GM18526 (cell line): ENCODE results near the gene PPP1R9A.

Experiments used
- POLR2A ChIP-seq: IDR thresholded peaks from 3 replicates; pipeline ENCODE4 v1.6.1; 2011; ENCODE audit not compliant: insufficient read length; ENCODE audit errors: extremely low read depth

PPP1R9A gene

GRCh38 chr7:94903971-94904370 lies 3.4 kb upstream of the PPP1R9A start:
- TF ChIP-seq POLR2A, result no peak

- no peak for TF ChIP-seq POLR2A
Measured at GRCh38 chr7:94904982-94905381, 2.4 kb upstream of the PPP1R9A start.

DNA sequence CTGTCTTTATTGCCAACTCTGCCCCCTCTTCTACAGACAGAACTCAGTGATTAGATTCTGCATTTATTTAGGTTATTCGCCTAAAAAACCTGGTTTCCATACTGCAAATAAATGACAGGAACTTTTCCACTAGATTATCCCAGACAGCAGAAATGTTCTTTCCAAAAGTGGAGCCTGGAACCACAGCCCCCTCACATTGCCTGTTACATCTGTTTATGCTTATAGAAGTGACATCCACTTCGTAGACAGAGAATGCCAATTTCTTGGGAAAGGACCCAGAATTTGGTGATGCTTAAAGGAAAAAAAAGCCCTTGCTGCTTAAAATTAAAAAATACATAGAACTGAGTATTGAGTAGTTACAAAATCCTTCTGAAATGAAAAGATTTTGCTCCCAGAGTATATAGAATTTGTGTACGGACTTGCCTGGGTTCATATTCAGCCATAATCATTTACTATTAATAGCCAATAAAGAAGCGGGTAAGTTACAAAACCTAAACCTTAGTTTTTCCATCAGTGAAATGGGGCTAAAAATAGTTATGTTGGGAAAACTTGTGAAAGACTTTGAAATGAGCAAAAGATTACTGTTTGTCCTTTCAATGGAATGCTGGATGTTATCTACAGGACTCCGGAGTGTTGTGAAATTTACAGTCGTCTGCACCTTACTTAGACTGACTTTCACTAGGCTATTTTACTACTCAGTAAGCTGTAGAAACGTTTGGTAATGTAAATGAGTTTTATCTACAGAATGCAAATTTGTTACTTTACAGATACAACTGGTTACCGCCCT lies 1.1 kb upstream of the PPP1R9A start:
- no peak for TF ChIP-seq POLR2A

- TF ChIP-seq POLR2A, result no peak
Measured at GRCh38 chr7:94907811-94908322, 473 bp downstream of the PPP1R9A start.

DNA sequence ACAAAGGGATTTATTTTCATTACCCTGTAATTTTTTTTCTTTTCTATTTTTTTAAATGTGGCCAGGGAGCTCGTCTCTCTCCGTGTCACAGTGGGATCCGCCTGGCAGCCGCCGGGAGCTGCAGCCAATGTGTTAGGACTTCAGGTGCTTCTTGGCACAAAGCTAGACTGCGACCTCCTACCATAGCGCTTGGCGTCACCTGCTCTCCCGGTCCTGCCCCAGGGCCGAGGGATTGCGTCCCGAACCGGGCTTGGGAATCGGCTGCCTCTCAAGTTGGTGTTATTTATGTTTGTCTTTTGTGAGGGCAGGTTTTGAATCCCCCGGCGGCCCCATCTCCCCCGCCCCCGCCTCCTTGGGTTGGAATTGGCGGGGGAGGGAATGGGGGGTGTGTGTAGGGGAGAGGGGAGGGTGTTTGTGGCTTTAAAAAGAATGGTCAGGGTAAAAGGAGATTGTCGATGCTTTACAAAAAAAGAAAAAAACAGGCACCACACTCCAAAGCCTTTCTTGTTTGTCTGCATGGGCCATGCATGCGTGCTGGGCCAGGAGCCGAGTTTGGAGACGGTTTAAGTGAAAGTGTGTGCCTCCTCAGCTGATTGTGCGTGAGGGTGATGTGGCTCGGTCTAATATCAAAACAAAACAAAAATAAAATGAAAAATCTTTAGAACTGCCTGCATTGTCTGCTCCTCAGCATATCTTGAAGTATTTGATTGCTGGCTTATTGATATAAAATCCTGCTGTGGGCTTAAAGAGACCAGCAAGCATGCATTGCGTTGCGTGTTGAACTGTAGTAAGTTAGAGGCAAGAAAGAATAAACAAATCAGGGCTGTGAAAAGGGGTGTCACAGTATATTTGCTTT lies 1.2 kb downstream of the PPP1R9A start:
- no peak for TF ChIP-seq POLR2A

- TF ChIP-seq POLR2A, result no peak
Measured at GRCh38 chr7:94909179-94909466, 1.7 kb downstream of the PPP1R9A start.

GRCh38 chr7:94912085-94912484 lies 4.7 kb downstream of the PPP1R9A start:
- no peak for TF ChIP-seq POLR2A

DNA sequence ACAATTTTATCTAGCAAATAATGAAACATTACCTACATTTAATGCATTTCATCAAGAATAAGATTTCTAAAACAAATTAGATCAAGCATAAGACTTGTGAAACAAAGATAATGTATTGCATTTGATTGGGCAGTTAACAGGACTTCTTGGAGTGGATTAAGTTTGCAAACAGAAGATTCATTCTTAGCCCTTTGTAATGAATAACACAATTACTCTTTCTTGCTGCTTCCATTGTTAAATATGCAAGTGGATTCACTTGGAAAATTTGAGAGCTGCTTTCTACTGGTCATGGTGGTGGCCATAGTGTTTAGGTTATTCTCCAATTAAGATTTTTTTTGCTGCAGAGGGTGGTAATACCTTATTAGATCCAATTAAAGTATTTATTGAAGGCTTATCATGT lies 6.0 kb downstream of the PPP1R9A start:
- no peak for TF ChIP-seq POLR2A

- no peak for TF ChIP-seq POLR2A
Measured at GRCh38 chr7:94921911-94922310, 14.5 kb downstream of the PPP1R9A start.

- no peak for TF ChIP-seq POLR2A
Measured at GRCh38 chr7:94922457-94922856, 15.1 kb downstream of the PPP1R9A start.

- no peak for TF ChIP-seq POLR2A
Measured at GRCh38 chr7:94923412-94923811, 16.0 kb downstream of the PPP1R9A start.

- TF ChIP-seq POLR2A, result no peak
Measured at GRCh38 chr7:94928168-94928707, 20.8 kb downstream of the PPP1R9A start.

GRCh38 chr7:94933256-94933990 lies 26.0 kb downstream of the PPP1R9A start:
- no peak for TF ChIP-seq POLR2A

GRCh38 chr7:94939395-94939794 lies 32.0 kb downstream of the PPP1R9A start:
- TF ChIP-seq POLR2A, result no peak

DNA sequence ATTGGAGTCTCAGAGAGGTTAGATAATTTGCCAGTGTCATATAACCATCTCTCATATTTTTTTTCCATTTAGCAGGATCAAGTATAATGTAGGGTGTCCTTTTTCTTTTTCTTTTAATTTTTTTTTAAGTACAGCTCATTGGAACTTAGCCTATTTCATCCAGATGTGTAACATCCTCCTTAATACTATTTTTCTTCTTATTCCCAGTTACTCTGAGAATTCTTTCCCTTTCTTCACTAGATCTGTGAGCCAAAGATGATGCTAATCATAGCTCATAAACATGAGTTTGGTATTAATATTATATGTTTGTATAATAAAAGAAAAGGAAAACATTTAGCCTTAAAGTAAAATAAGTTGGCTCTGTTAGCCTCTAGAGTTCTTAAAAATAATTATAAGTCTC lies 32.8 kb downstream of the PPP1R9A start:
- TF ChIP-seq POLR2A, result no peak
